H1 (cell line): ENCODE results near the gene TARDBP.

ENCODE experiments used
- ATF2 ChIP-seq: IDR thresholded peaks from 2 replicates; pipeline ENCODE4 v1.6.1; 2012; ENCODE audit warnings: low read length, inconsistent platforms
- CHD2 ChIP-seq: IDR thresholded peaks from 2 replicates; pipeline ENCODE4 v1.6.1; 2012; ENCODE audit warnings: low read length, improper control_type of control experiment
- USF2 ChIP-seq: IDR thresholded peaks from 2 replicates; pipeline ENCODE4 v1.6.1; 2011; ENCODE audit warnings: low read length, improper control_type of control experiment

- no peak for TF ChIP-seq CHD2
- no peak for TF ChIP-seq ATF2
- no peak for TF ChIP-seq USF2
Measured at GRCh38 chr1:10965546-10966226, 46.8 kb upstream of the TARDBP start.
